Mesothelial cell of epicardium (in vitro differentiated cells): ENCODE data around the gene MPDU1. TPM values are rescaled to one million over a fixed set of nuclear protein-coding genes. Genes with fewer than 3 reads are reported as not detected.

Experiments
- DNase-seq, 2 experiments: peaks; one replicate each; pipeline ENCODE4 v3.0.0; 2021; ENCODE audit warnings: low spot score in 2 of 2; ENCODE audit not compliant: unreplicated experiment in 2 of 2
- H3K27ac Mint-ChIP-seq: 2 replicates; pipeline ENCODE4 v1.8.0; 2021; ENCODE audit warnings: mixed read lengths
- H3K27me3 Mint-ChIP-seq: 2 replicates; pipeline ENCODE4 v1.8.0; 2021; ENCODE audit warnings: low read depth, mixed read lengths
- H3K36me3 Mint-ChIP-seq: 2 replicates; pipeline ENCODE4 v1.8.0; 2021; ENCODE audit warnings: mixed read lengths
- H3K4me1 Mint-ChIP-seq: 2 replicates; pipeline ENCODE4 v1.8.0; 2021; ENCODE audit warnings: mixed read lengths
- H3K4me3 Mint-ChIP-seq: 2 replicates; pipeline ENCODE4 v1.8.0; 2021; ENCODE audit warnings: mild to moderate bottlenecking, moderate library complexity, mixed read lengths
- H3K9me3 Mint-ChIP-seq: 2 replicates; pipeline ENCODE4 v1.8.0; 2021; ENCODE audit warnings: mixed read lengths
- total RNA-seq: library from RNA; stranded (reverse); gene quantifications from 3 replicates; pipeline ENCODE4 v1.2.1, GENCODE V29; 2021
- TF ChIP-seq, protein P1 (sequence below): fragments of 200-600 bp; sonication (generic); IDR thresholded peaks from one replicate; pipeline ENCODE4 v1.5.0; 2021; ENCODE audit warnings: antibody characterized with exemption; ENCODE audit not compliant: unreplicated experiment

The MPDU1 gene
- total RNA-seq, 1 donor from 2014 or later: 44.8 TPM

DNA sequence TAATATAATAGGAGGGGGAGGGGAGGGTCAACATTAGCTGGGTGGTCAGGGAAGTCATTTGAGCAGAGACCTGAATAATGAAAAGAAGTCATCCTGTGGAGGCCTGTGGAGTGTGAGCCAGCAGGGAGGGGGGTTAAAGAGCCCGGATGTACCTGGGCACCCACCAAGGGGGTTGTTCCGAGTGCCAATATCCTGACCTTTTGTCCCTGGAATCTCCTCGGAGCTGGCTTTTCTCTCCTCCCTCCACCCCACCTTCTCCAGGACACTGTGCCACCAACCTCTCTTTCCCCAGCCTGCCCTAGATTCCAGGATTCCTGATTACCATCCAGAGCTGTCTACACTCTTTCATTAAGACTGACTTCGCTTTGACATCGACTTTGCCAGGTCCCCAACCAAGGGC, 52.5 kb downstream of the MPDU1 start:
- peaks cover 3% of the 10 kb centered on the region for H3K27me3 Mint-ChIP-seq
- H3K9me3 Mint-ChIP-seq: no peaks in the 10 kb centered on the region

More for the DNA sequence above, 52.5 kb downstream of the MPDU1 start:
- no peak for DNase-seq
- no peak overlapping the region for H3K4me3 Mint-ChIP-seq
- TF ChIP-seq, protein P1, sequence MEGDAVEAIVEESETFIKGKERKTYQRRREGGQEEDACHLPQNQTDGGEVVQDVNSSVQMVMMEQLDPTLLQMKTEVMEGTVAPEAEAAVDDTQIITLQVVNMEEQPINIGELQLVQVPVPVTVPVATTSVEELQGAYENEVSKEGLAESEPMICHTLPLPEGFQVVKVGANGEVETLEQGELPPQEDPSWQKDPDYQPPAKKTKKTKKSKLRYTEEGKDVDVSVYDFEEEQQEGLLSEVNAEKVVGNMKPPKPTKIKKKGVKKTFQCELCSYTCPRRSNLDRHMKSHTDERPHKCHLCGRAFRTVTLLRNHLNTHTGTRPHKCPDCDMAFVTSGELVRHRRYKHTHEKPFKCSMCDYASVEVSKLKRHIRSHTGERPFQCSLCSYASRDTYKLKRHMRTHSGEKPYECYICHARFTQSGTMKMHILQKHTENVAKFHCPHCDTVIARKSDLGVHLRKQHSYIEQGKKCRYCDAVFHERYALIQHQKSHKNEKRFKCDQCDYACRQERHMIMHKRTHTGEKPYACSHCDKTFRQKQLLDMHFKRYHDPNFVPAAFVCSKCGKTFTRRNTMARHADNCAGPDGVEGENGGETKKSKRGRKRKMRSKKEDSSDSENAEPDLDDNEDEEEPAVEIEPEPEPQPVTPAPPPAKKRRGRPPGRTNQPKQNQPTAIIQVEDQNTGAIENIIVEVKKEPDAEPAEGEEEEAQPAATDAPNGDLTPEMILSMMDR: no peak
- no peak overlapping the region for H3K27ac Mint-ChIP-seq
- no peaks in the 10 kb centered on the region for H3K36me3 Mint-ChIP-seq
- H3K4me1 Mint-ChIP-seq: no peaks in the 10 kb centered on the region

Other genes starting within 250 kb of the MPDU1 start
- gene ACAP1, start 247.3 kb upstream of the MPDU1 start, total RNA-seq: 8.9 to 10.9 TPM (median 9.1 TPM) in 3 replicates
- 17.3 to 18.8 TPM (median 17.7 TPM) in 3 replicates for gene KCTD11, start 231.7 kb upstream of the MPDU1 start, total RNA-seq
- 0.18 to 0.42 TPM in 2 of 3 replicates, not detected in the other for gene TMEM95, start 228.7 kb upstream of the MPDU1 start, total RNA-seq
- 8.2 to 9.9 TPM (median 9.0 TPM) in 3 replicates for gene TNK1, start 202.8 kb upstream of the MPDU1 start, total RNA-seq
- 67.4 to 69.3 TPM (median 68.4 TPM) in 3 replicates for gene PLSCR3, start 189.3 kb upstream of the MPDU1 start, total RNA-seq
- 65.7 to 78.3 TPM (median 69.4 TPM) in 3 replicates for gene TMEM256, start 179.8 kb upstream of the MPDU1 start, total RNA-seq
- gene NLGN2, start 176.0 kb upstream of the MPDU1 start, total RNA-seq: 88.0 to 97.5 TPM (median 90.8 TPM) in 3 replicates
- 0.38 TPM in 1 of 3 replicates, not detected in the others for gene SPEM1, start 163.5 kb upstream of the MPDU1 start, total RNA-seq
- not detected in 3 replicates for gene SPEM2, start 158.2 kb upstream of the MPDU1 start, total RNA-seq
- not detected in 3 replicates for gene SPEM3, start 155.0 kb upstream of the MPDU1 start, total RNA-seq
- gene TMEM102, start 148.4 kb upstream of the MPDU1 start, total RNA-seq: 9.7 to 10.2 TPM (median 10.2 TPM) in 3 replicates
- 24.8 to 26.8 TPM (median 26.5 TPM) in 3 replicates for gene FGF11, start 144.3 kb upstream of the MPDU1 start, total RNA-seq
- gene CHRNB1, start 138.8 kb upstream of the MPDU1 start, total RNA-seq: 15.9 to 17.7 TPM (median 16.0 TPM) in 3 replicates
- gene ZBTB4, start 104.2 kb upstream of the MPDU1 start, total RNA-seq: 36.4 to 40.1 TPM (median 39.7 TPM) in 3 replicates
- not detected in 3 replicates for gene SLC35G6, start 102.4 kb upstream of the MPDU1 start, total RNA-seq
- 195 to 208 TPM (median 204 TPM) in 3 replicates for gene POLR2A, start 99.5 kb upstream of the MPDU1 start, total RNA-seq
- gene TNFSF12, start 34.8 kb upstream of the MPDU1 start, total RNA-seq: 6.6 to 7.7 TPM (median 7.6 TPM) in 3 replicates
- gene TNFSF13, start 25.1 kb upstream of the MPDU1 start, total RNA-seq: 4.3 to 6.1 TPM (median 5.2 TPM) in 3 replicates
- gene SENP3, start 21.9 kb upstream of the MPDU1 start, total RNA-seq: 50.3 to 55.9 TPM (median 51.5 TPM) in 3 replicates
- gene CD68, start 4.2 kb upstream of the MPDU1 start, total RNA-seq: 0.44 to 0.86 TPM (median 0.78 TPM) in 3 replicates
- gene SOX15, start 6.2 kb downstream of the MPDU1 start, total RNA-seq: 2.0 to 2.3 TPM (median 2.1 TPM) in 3 replicates
- 43.2 to 44.5 TPM (median 43.4 TPM) in 3 replicates for gene FXR2, start 31.0 kb downstream of the MPDU1 start, total RNA-seq
- gene SAT2, start 44.0 kb downstream of the MPDU1 start, total RNA-seq: 80.6 to 95.0 TPM (median 87.7 TPM) in 3 replicates
- 0.60 to 0.84 TPM (median 0.82 TPM) in 3 replicates for gene SHBG, start 46.3 kb downstream of the MPDU1 start, total RNA-seq
- 9.6 to 10.5 TPM (median 10.2 TPM) in 3 replicates for gene ATP1B2, start 67.1 kb downstream of the MPDU1 start, total RNA-seq
- 98.8 to 105 TPM (median 101 TPM) in 3 replicates for gene TP53, start 103.6 kb downstream of the MPDU1 start, total RNA-seq
- 12.3 to 13.6 TPM (median 13.1 TPM) in 3 replicates for gene WRAP53, start 104.6 kb downstream of the MPDU1 start, total RNA-seq
- gene EFNB3, start 121.3 kb downstream of the MPDU1 start, total RNA-seq: 27.3 to 28.2 TPM (median 28.1 TPM) in 3 replicates
- gene DNAH2, start 133.9 kb downstream of the MPDU1 start, total RNA-seq: 0.18 to 0.64 TPM (median 0.25 TPM) in 3 replicates